Hepatocyte (in vitro differentiated cells): ENCODE data around the gene XRRA1.

ENCODE experiments used
- CTCF ChIP-seq: fragments of 200-600 bp; sonication (generic); IDR thresholded peaks from 2 replicates; pipeline ENCODE4 v1.5.1; 2016; ENCODE audit warnings: antibody characterized with exemption, mild to moderate bottlenecking; ENCODE audit not compliant: poor library complexity
- EZH2phosphoT487 ChIP-seq: fragments of 200-600 bp; sonication (generic); IDR thresholded peaks from one replicate; pipeline ENCODE4 v1.6.1; 2018; ENCODE audit warnings: antibody characterized with exemption, mild to moderate bottlenecking, low read depth, moderate library complexity; ENCODE audit not compliant: unreplicated experiment, severe bottlenecking

DNA sequence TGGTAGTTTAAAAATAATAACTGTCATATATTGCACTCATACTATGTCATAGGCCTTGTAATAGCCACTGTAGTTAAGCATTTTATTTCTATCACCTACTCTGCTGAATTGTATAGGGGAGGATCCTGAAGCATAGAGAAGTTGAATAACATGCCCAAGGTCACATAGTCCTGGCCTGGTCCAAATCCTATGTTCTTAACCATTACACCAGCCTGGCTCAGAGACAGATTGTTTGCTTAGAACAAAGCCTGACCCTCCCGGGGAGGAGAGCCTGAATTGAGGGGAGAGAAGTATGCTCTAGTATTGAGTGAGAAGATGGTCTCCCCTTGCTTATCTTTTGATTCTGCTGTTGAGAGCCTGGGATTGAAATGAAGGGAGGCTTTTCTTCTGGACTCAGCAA is 42.0 kb upstream of the XRRA1 start:
- TF ChIP-seq CTCF (no peak), EZH2phosphoT487 (no peak)
